ENCODE data around the gene MEGF9. TPM values are rescaled to one million over a fixed set of nuclear protein-coding genes. Genes with fewer than 3 reads are reported as not detected.
"Not testable (repeated sequence)": the region's sequence is repeated elsewhere in the genome, so short reads cannot be mapped to it uniquely, and the experiment has no call there.

Gene MEGF9
- total RNA-seq, 3 donors from 2014 or later (not counting 1 experiment from before 2014, with no cell fraction given), result 17.5 to 25.9 (median 22.3) TPM

DNA sequence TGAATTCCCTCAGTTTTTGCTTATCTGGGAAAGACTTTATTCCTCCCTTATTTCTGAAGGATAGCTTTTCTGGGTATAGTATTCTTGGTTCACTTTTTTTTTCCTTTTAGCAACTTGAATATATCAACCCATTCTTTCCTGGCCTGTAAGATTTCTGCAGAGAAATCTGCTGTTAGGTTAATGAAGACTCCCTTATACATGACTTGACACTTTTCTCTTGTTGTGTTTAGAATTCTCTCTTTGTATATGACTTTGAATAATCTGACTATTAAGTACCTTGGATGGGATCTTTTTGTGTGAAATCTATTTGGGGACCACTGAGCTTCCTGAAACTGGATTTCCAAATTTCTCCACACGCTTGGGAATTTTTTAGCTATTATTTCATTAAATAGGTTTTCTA is 79.3 kb downstream of the MEGF9 start:
- H3K36me3 Mint-ChIP-seq, result peaks cover 16% of the 10 kb centered on the region
- DNase-seq (no peak), ATAC-seq (no peak)
- Histone ChIP-seq H3K27ac (ENCODE audit: low read length) (no peak overlapping the region), H3K36me3 (ENCODE audit: control insufficient read depth, insufficient read depth, low read length) (no peaks in the 10 kb centered on the region), H3K27me3 (ENCODE audit: control insufficient read depth, insufficient read depth, low read length) (no peaks in the 10 kb centered on the region), H3K9me3 (ENCODE audit: control insufficient read depth, insufficient read depth, low read length) (no peaks in the 10 kb centered on the region), H3K4me3 (ENCODE audit: low read length) (no peak overlapping the region), H3K4me1 (ENCODE audit: control insufficient read depth, insufficient read depth, low read length) (no peaks in the 10 kb centered on the region)
- H3K9me3 Mint-ChIP-seq, result peaks cover 4 to 5% of the 10 kb centered on the region in 2 donors
- H3K4me1 Mint-ChIP-seq, result peaks cover 0 to 5% of the 10 kb centered on the region in 2 donors
- no peak overlapping the region for H3K27ac Mint-ChIP-seq
- H3K27me3 Mint-ChIP-seq (ENCODE audit: low read depth in 2 of 2), result no peaks in the 10 kb centered on the region
- intact Hi-C loops (cut with micrococcal nuclease), result no loop called here
- TF ChIP-seq, protein P1, sequence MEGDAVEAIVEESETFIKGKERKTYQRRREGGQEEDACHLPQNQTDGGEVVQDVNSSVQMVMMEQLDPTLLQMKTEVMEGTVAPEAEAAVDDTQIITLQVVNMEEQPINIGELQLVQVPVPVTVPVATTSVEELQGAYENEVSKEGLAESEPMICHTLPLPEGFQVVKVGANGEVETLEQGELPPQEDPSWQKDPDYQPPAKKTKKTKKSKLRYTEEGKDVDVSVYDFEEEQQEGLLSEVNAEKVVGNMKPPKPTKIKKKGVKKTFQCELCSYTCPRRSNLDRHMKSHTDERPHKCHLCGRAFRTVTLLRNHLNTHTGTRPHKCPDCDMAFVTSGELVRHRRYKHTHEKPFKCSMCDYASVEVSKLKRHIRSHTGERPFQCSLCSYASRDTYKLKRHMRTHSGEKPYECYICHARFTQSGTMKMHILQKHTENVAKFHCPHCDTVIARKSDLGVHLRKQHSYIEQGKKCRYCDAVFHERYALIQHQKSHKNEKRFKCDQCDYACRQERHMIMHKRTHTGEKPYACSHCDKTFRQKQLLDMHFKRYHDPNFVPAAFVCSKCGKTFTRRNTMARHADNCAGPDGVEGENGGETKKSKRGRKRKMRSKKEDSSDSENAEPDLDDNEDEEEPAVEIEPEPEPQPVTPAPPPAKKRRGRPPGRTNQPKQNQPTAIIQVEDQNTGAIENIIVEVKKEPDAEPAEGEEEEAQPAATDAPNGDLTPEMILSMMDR (IDR thresholded peaks at IDR 0.05), result no peak
- no peak overlapping the region for H3K4me3 Mint-ChIP-seq
- no CpG with 5 or more reads among the region's 1 CpG for WGBS (ENCODE audit: insufficient coverage)

DNA sequence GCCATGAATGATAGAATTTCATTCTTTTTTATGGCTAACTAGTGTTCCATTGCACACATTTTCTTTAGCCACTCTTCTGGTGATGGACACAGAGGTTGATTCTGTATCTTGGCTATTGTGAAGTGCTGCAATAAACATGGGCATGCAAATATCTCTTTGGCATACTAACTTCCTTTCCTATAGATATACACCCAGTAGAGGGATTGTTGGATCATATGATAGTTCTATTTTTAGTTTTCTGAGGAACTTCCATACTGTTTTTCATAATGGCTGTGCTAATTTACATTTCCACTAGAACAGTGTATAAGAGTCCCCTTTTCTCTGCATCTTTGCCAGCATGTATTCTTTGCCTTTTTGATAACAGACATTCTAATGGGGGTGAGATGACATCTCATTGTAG is 83.9 kb downstream of the MEGF9 start:
- H3K27me3 ChIP-seq (ENCODE audit: control insufficient read depth, insufficient read depth, low read length), result no peaks in the 10 kb centered on the region
- no peaks in the 10 kb centered on the region for H3K9me3 ChIP-seq (ENCODE audit: control insufficient read depth, insufficient read depth, low read length)
- intact Hi-C loops (cut with micrococcal nuclease), result no loop called here
- DNase-seq (no peak), ATAC-seq (no peak)
- Mint-ChIP-seq H3K27me3 (ENCODE audit: low read depth in 2 of 2) (no peaks in the 10 kb centered on the region), H3K4me3 (no peak overlapping the region), H3K36me3 (peaks cover 7% of the 10 kb centered on the region), H3K27ac (no peak overlapping the region), H3K9me3 (peaks cover 2 to 3% of the 10 kb centered on the region in 2 donors), H3K4me1 (peaks cover 0 to 5% of the 10 kb centered on the region in 2 donors)
- no peak overlapping the region for H3K27ac ChIP-seq (ENCODE audit: low read length)
- H3K4me1 ChIP-seq (ENCODE audit: control insufficient read depth, insufficient read depth, low read length), result no peaks in the 10 kb centered on the region
- TF ChIP-seq, protein P1 (IDR thresholded peaks at IDR 0.05), result no peak
- H3K36me3 ChIP-seq (ENCODE audit: control insufficient read depth, insufficient read depth, low read length), result no peaks in the 10 kb centered on the region
- no peak overlapping the region for H3K4me3 ChIP-seq (ENCODE audit: low read length)

GRCh38 chr9:120628925-120629497 is 85.3 kb downstream of the MEGF9 start:
- H3K9me3 Mint-ChIP-seq; H3K27me3 Mint-ChIP-seq (ENCODE audit: low read depth in 2 of 2); intact Hi-C loops (cut with micrococcal nuclease); H3K4me3 Mint-ChIP-seq; H3K36me3 Mint-ChIP-seq; H3K4me3 ChIP-seq (ENCODE audit: low read length); H3K27ac ChIP-seq (ENCODE audit: low read length); H3K27me3 ChIP-seq (ENCODE audit: control insufficient read depth, insufficient read depth, low read length); H3K27ac Mint-ChIP-seq; DNase-seq; H3K36me3 ChIP-seq (ENCODE audit: control insufficient read depth, insufficient read depth, low read length); H3K4me1 ChIP-seq (ENCODE audit: control insufficient read depth, insufficient read depth, low read length); H3K9me3 ChIP-seq (ENCODE audit: control insufficient read depth, insufficient read depth, low read length); ATAC-seq: not testable (repeated sequence)
- 100% methylated on average over 2 of the region's 3 CpGs for WGBS (ENCODE audit: insufficient coverage)
- H3K4me1 Mint-ChIP-seq, result peaks cover 0 to 11% of the 10 kb centered on the region in 2 donors

- no peaks in the 10 kb centered on the region for H3K36me3 ChIP-seq (ENCODE audit: control insufficient read depth, insufficient read depth, low read length)
- Mint-ChIP-seq H3K9me3 (no peaks in the 10 kb centered on the region), H3K27me3 (ENCODE audit: low read depth in 2 of 2) (no peaks in the 10 kb centered on the region), H3K27ac (no peak overlapping the region), H3K4me1 (peaks cover 0 to 11% of the 10 kb centered on the region in 2 donors), H3K4me3 (no peak overlapping the region), H3K36me3 (no peaks in the 10 kb centered on the region)
- H3K9me3 ChIP-seq (ENCODE audit: control insufficient read depth, insufficient read depth, low read length), result no peaks in the 10 kb centered on the region
- no peak overlapping the region for H3K4me3 ChIP-seq (ENCODE audit: low read length)
- H3K27ac ChIP-seq (ENCODE audit: low read length), result no peak overlapping the region
- TF ChIP-seq, protein P1 (IDR thresholded peaks at IDR 0.05), result no peak
- DNase-seq (no peak), ATAC-seq (no peak)
- H3K4me1 ChIP-seq (ENCODE audit: control insufficient read depth, insufficient read depth, low read length), result no peaks in the 10 kb centered on the region
- intact Hi-C loops (cut with micrococcal nuclease), result no loop called here
- no peaks in the 10 kb centered on the region for H3K27me3 ChIP-seq (ENCODE audit: control insufficient read depth, insufficient read depth, low read length)
- WGBS (ENCODE audit: insufficient coverage), result 100% methylated on average over 1 of the region's 4 CpGs
Observed at GRCh38 chr9:120628207-120628924, 85.9 kb downstream of the MEGF9 start.

Data from natural killer cell (primary cell).